Measurements from ENCODE around the gene GNLY. TPM values are rescaled to one million over a fixed set of nuclear protein-coding genes. Genes with fewer than 3 reads are reported as not detected.
A peak's percentile ranks its signal among the peaks of the same experiment; 100 is the strongest.

GNLY gene
- total and polyA plus RNA-seq, 2 of the 13 experiments (the other 11 are each of a cell fraction or from before 2014, with no cell fraction given) = not detected

- WGBS (ENCODE audit: low lambda C conversion rate) = under 1% methylated on average over 19 of the region's 19 CpGs
- Histone ChIP-seq H3K4me2 (ENCODE audit: low read depth, low read length) (peak overlapping the region; percentile 80), H3K9ac (ENCODE audit: insufficient read depth, low read depth, low read length) (no peak overlapping the region), H3K79me2 (ENCODE audit: insufficient read depth, low read length) (no peaks in the 10 kb centered on the region), H3K27ac (ENCODE audit: extremely low read length, insufficient read depth, low read length) (peak overlapping the region; percentile 37), H3K27me3 (ENCODE audit: control insufficient read depth in 1 of 2, insufficient read depth in 2 of 2, low read length in 2 of 2) (peaks cover 0 to 11% of the 10 kb centered on the region in 2 experiments; a peak in 2 of 5 replicates), H2AFZ (ENCODE audit: low read length) (no peak overlapping the region), H3K4me3 (replicated peaks in 1 of 3; ENCODE audit: insufficient read depth in 1 of 3, low read depth in 2 of 3, low read length in 3 of 3) (peak overlapping the region; percentile 29 to 53 (median 53)), H3K9me3 (ENCODE audit: low read length) (no peaks in the 10 kb centered on the region), H4K20me1 (ENCODE audit: insufficient read depth, low read length) (no peaks in the 10 kb centered on the region), H3K36me3 (replicated peaks in 1 of 2; ENCODE audit: control insufficient read depth in 1 of 2, insufficient read depth in 2 of 2, low read length in 2 of 2) (no peaks in the 10 kb centered on the region), H3K4me1 (ENCODE audit: insufficient read depth, low read length) (peaks cover 37% of the 10 kb centered on the region)
- BruUV-seq (replicated peaks) = no TSS peak
- CTCF ChIA-PET (ENCODE audit: low intra/inter-chr PET ratio, low total read pairs) = no interaction called here
- FAIRE-seq (no peak), DNase-seq (ENCODE audit: low spot score) (peak; percentile 94), ATAC-seq (peak; percentile 83)
- POLR2A ChIA-PET = interaction anchor here (0.6 to 2.4 kb wide), 7 partner anchors 9 to 322 kb away, joined by 3 to 8 read pairs (median 3); partner anchors contain the start of gene ATOH8
- in situ Hi-C loops (cut with HindIII; ENCODE audit: extremely low pct_ligation_motif_present, low pct_unique_long_range_greater_than_20kb) (no loop called here), intact Hi-C loops (cut with micrococcal nuclease; ENCODE audit: unreplicated experiment) (no loop called here)
- TF ChIP-seq TRIM22 (IDR thresholded peaks at IDR 0.05) = no peak
- no peak for TF ChIP-seq NFATC3 (CRISPR knock-in tag; IDR thresholded peaks at IDR 0.05)
- TF ChIP-seq ATF6 (CRISPR knock-in tag; conservative IDR thresholded peaks at IDR 0.05) = no peak
- TF ChIP-seq SUZ12 (IDR thresholded peaks at IDR 0.05; ENCODE audit: low read depth, low read length) = no peak
- no peak for TF ChIP-seq ZNF407 (CRISPR knock-in tag; IDR thresholded peaks at IDR 0.05; ENCODE audit: not compliant biosample characterization)
- peak; percentile 14; the same call in 1 of the 2 replicates for TF ChIP-seq SNAPC2 (CRISPR knock-in tag; IDR thresholded peaks at IDR 0.05)
- no peak for TF ChIP-seq ZNF18 (CRISPR knock-in tag; IDR thresholded peaks at IDR 0.05; ENCODE audit: insufficient replicate concordance)
- TF ChIP-seq KAT7 (CRISPR knock-in tag; IDR thresholded peaks at IDR 0.05; ENCODE audit: borderline replicate concordance) = no peak
- no peak for TF ChIP-seq ZNF724P (CRISPR knock-in tag; IDR thresholded peaks at IDR 0.05; ENCODE audit: borderline replicate concordance)
- no peak for TF ChIP-seq ZNF121 (CRISPR knock-in tag; IDR thresholded peaks at IDR 0.05)
Measured at GRCh38 chr2:85741833-85742455, 47.8 kb downstream of the GNLY start.
